ENCODE results near the gene SGSM2.

Gene SGSM2

GRCh38 chr17:2420176-2420575 lies 82.9 kb downstream of the SGSM2 start:
- no peak overlapping the region for H3K27ac ChIP-seq (ENCODE audit: low read depth, low read length, poor library complexity, severe bottlenecking)
- H3K9me3 ChIP-seq (ENCODE audit: low read length): no peaks in the 10 kb centered on the region
- no peaks in the 10 kb centered on the region for H3K79me2 ChIP-seq (ENCODE audit: insufficient read depth, low read length)
- H3K4me1 ChIP-seq (ENCODE audit: insufficient read depth, low read length, severe bottlenecking): peaks cover 10% of the 10 kb centered on the region
- no peak overlapping the region for H2AFZ ChIP-seq (ENCODE audit: low read length)
- no peaks in the 10 kb centered on the region for H4K20me1 ChIP-seq (ENCODE audit: insufficient read depth, low read length)
- no peaks in the 10 kb centered on the region for H3F3A ChIP-seq (ENCODE audit: insufficient read depth, low read length)
- H3K9ac ChIP-seq (ENCODE audit: low read length): no peak overlapping the region
- H3K27me3 ChIP-seq (ENCODE audit: insufficient read depth, low read length): no peaks in the 10 kb centered on the region
- TF ChIP-seq EZH2 (IDR thresholded peaks at IDR 0.05; ENCODE audit: borderline replicate concordance, low read length) (no peak), CTCF (IDR thresholded peaks at IDR 0.05; ENCODE audit: low read length) (no peak)
- no peaks in the 10 kb centered on the region for H3K9me2 ChIP-seq (ENCODE audit: low read depth, low read length)
- no peak overlapping the region for H3K4me2 ChIP-seq (ENCODE audit: low read length)
- peaks cover 32% of the 10 kb centered on the region for H3K36me3 ChIP-seq (ENCODE audit: insufficient read depth, low read length)
- H3K4me3 ChIP-seq (ENCODE audit: low read depth, low read length, poor library complexity, severe bottlenecking): no peak overlapping the region

- no peak for TF ChIP-seq EZH2 (IDR thresholded peaks at IDR 0.05; ENCODE audit: borderline replicate concordance, low read length)
- TF ChIP-seq CTCF (IDR thresholded peaks at IDR 0.05; ENCODE audit: low read length): peak; percentile 36; the same call in 1 of the 2 replicates
- Histone ChIP-seq H3K4me2 (ENCODE audit: low read length) (no peak overlapping the region), H3F3A (ENCODE audit: insufficient read depth, low read length) (no peaks in the 10 kb centered on the region), H3K4me3 (ENCODE audit: low read depth, low read length, poor library complexity, severe bottlenecking) (no peak overlapping the region), H3K79me2 (ENCODE audit: insufficient read depth, low read length) (no peaks in the 10 kb centered on the region), H3K9ac (ENCODE audit: low read length) (no peak overlapping the region), H3K4me1 (ENCODE audit: insufficient read depth, low read length, severe bottlenecking) (peaks cover 3% of the 10 kb centered on the region), H3K27ac (ENCODE audit: low read depth, low read length, poor library complexity, severe bottlenecking) (no peak overlapping the region), H3K36me3 (ENCODE audit: insufficient read depth, low read length) (peaks cover 29% of the 10 kb centered on the region), H4K20me1 (ENCODE audit: insufficient read depth, low read length) (no peaks in the 10 kb centered on the region), H2AFZ (ENCODE audit: low read length) (no peak overlapping the region), H3K9me3 (ENCODE audit: low read length) (no peaks in the 10 kb centered on the region), H3K9me2 (ENCODE audit: low read depth, low read length) (no peaks in the 10 kb centered on the region), H3K27me3 (ENCODE audit: insufficient read depth, low read length) (no peaks in the 10 kb centered on the region)
Measured at GRCh38 chr17:2421315-2422147, 84.2 kb downstream of the SGSM2 start.

GRCh38 chr17:2423271-2423670 lies 86.0 kb downstream of the SGSM2 start:
- Histone ChIP-seq H3K4me1 (ENCODE audit: insufficient read depth, low read length, severe bottlenecking) (no peaks in the 10 kb centered on the region), H3K27ac (ENCODE audit: low read depth, low read length, poor library complexity, severe bottlenecking) (no peak overlapping the region), H4K20me1 (ENCODE audit: insufficient read depth, low read length) (no peaks in the 10 kb centered on the region), H3K9ac (ENCODE audit: low read length) (no peak overlapping the region), H3K4me3 (ENCODE audit: low read depth, low read length, poor library complexity, severe bottlenecking) (no peak overlapping the region), H3K9me3 (ENCODE audit: low read length) (no peaks in the 10 kb centered on the region), H3K9me2 (ENCODE audit: low read depth, low read length) (no peaks in the 10 kb centered on the region), H3F3A (ENCODE audit: insufficient read depth, low read length) (no peaks in the 10 kb centered on the region), H3K27me3 (ENCODE audit: insufficient read depth, low read length) (no peaks in the 10 kb centered on the region), H3K79me2 (ENCODE audit: insufficient read depth, low read length) (no peaks in the 10 kb centered on the region), H3K36me3 (ENCODE audit: insufficient read depth, low read length) (peaks cover 24% of the 10 kb centered on the region), H2AFZ (ENCODE audit: low read length) (no peak overlapping the region), H3K4me2 (ENCODE audit: low read length) (no peak overlapping the region)
- TF ChIP-seq CTCF (IDR thresholded peaks at IDR 0.05; ENCODE audit: low read length) (no peak), EZH2 (IDR thresholded peaks at IDR 0.05; ENCODE audit: borderline replicate concordance, low read length) (no peak)
